ENCODE data around the gene RASSF8. TPM values are rescaled to one million over a fixed set of nuclear protein-coding genes. Genes with fewer than 3 reads are reported as not detected.

Gene RASSF8
- total RNA-seq, 1 donor from 2014 or later = 60.6 TPM

DNA sequence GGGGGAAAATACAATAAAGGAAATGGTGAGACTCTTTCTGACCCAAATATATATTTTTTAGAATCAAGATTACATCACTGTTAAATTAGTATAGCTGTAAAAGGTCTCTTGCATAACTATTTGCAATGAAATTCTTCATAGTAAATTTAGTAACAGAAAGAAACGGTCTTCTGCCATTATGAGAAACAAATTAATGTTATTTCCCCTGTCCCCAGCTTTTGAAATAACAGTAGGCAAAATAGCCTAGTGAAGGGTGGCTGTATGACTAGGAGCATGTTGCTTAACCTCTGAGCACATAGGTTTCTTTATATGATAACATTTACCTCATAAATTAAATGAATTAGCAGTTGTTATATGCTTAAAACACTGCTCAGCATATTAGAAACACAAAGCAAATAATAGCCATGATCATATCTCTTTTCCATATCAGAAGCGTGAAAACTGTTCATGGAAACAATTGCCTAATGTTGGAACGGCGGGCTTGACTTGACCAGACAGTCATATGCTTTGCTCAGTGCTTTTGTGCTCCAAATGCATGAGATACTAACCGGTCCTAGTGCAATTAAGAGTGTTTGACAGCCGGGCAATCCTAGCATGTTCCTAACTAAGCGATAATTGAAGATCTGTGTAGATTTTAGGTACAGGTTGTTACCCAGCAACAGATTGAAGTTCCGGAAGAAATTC, 142.3 kb downstream of the RASSF8 start:
- Mint-ChIP-seq H3K27ac (no peak overlapping the region), H3K9me3 (no peaks in the 10 kb centered on the region), H3K4me3 (no peak overlapping the region), H3K27me3 (ENCODE audit: low read depth) (no peaks in the 10 kb centered on the region), H3K36me3 (no peaks in the 10 kb centered on the region), H3K4me1 (peaks cover 36% of the 10 kb centered on the region)
- TF ChIP-seq, protein P1, sequence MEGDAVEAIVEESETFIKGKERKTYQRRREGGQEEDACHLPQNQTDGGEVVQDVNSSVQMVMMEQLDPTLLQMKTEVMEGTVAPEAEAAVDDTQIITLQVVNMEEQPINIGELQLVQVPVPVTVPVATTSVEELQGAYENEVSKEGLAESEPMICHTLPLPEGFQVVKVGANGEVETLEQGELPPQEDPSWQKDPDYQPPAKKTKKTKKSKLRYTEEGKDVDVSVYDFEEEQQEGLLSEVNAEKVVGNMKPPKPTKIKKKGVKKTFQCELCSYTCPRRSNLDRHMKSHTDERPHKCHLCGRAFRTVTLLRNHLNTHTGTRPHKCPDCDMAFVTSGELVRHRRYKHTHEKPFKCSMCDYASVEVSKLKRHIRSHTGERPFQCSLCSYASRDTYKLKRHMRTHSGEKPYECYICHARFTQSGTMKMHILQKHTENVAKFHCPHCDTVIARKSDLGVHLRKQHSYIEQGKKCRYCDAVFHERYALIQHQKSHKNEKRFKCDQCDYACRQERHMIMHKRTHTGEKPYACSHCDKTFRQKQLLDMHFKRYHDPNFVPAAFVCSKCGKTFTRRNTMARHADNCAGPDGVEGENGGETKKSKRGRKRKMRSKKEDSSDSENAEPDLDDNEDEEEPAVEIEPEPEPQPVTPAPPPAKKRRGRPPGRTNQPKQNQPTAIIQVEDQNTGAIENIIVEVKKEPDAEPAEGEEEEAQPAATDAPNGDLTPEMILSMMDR (IDR thresholded peaks at IDR 0.05; ENCODE audit: unreplicated experiment) = no peak
- no peak for DNase-seq (ENCODE audit: low spot score in 2 of 2, unreplicated experiment in 2 of 2)

DNA sequence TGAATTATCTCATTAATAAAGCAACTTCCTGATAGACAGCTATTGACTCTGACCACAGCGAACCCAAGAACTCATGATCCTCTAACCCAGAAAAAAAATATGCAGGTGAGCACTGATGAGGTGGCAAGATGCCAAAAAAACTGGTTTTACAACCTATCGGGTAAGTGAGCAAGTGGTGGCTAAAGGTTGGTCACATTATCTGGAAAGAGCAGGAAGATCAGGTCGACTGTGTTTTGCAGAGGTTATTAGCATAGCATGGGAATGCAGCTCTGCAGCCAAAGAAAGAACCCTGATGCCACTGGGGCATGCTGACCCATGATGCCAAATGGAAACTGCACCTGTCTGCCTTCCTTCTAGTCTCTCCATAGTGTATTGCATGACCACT, 142.9 kb downstream of the RASSF8 start:
- TF ChIP-seq, protein P1 (IDR thresholded peaks at IDR 0.05; ENCODE audit: unreplicated experiment) = no peak
- H3K4me1 Mint-ChIP-seq = peaks cover 32% of the 10 kb centered on the region
- no peak for DNase-seq (ENCODE audit: low spot score in 2 of 2, unreplicated experiment in 2 of 2)
- no peaks in the 10 kb centered on the region for H3K9me3 Mint-ChIP-seq
- no peak overlapping the region for H3K27ac Mint-ChIP-seq
- no peak overlapping the region for H3K4me3 Mint-ChIP-seq
- no peaks in the 10 kb centered on the region for H3K36me3 Mint-ChIP-seq
- no peaks in the 10 kb centered on the region for H3K27me3 Mint-ChIP-seq (ENCODE audit: low read depth)

DNA sequence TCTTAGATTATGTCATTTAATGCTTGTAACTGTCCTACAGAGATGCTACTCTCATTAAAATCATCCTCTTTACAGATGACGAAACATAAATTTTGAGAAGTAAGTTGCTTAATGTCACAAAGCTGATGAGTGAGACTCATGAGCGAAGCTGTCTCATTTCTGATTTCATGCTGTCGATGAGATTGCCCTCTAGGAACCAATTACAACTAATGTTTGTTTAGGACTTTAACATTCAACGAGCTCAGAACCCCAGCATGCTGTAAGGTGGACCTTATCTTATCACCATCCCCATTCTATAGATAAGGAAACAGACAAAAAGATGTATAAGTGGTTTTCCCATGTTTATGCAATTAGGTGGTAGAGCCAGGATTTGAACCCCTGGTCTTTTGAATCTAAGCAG, 143.3 kb downstream of the RASSF8 start:
- TF ChIP-seq, protein P1 (IDR thresholded peaks at IDR 0.05; ENCODE audit: unreplicated experiment) = no peak
- Mint-ChIP-seq H3K4me3 (no peak overlapping the region), H3K27ac (no peak overlapping the region), H3K36me3 (no peaks in the 10 kb centered on the region), H3K4me1 (peaks cover 29% of the 10 kb centered on the region), H3K27me3 (ENCODE audit: low read depth) (no peaks in the 10 kb centered on the region), H3K9me3 (no peaks in the 10 kb centered on the region)
- DNase-seq (ENCODE audit: low spot score in 2 of 2, unreplicated experiment in 2 of 2) = no peak

GRCh38 chr12:26102953-26103352, 144.5 kb downstream of the RASSF8 start:
- no peaks in the 10 kb centered on the region for H3K27me3 Mint-ChIP-seq (ENCODE audit: low read depth)

GRCh38 chr12:26106347-26106746, 147.9 kb downstream of the RASSF8 start:
- Mint-ChIP-seq H3K9me3 (no peaks in the 10 kb centered on the region), H3K27ac (no peak overlapping the region), H3K4me3 (no peak overlapping the region), H3K4me1 (peaks cover 57% of the 10 kb centered on the region), H3K36me3 (no peaks in the 10 kb centered on the region), H3K27me3 (ENCODE audit: low read depth) (no peaks in the 10 kb centered on the region)
- DNase-seq (ENCODE audit: low spot score in 2 of 2, unreplicated experiment in 2 of 2) = no peak
- TF ChIP-seq, protein P1 (IDR thresholded peaks at IDR 0.05; ENCODE audit: unreplicated experiment) = no peak

More at GRCh38 chr12:26102953-26103352, 144.5 kb downstream of the RASSF8 start:
- Mint-ChIP-seq H3K36me3 (no peaks in the 10 kb centered on the region), H3K4me1 (peaks cover 31% of the 10 kb centered on the region), H3K27ac (no peak overlapping the region), H3K9me3 (no peaks in the 10 kb centered on the region), H3K4me3 (no peak overlapping the region)
- TF ChIP-seq, protein P1 (IDR thresholded peaks at IDR 0.05; ENCODE audit: unreplicated experiment) = no peak
- no peak for DNase-seq (ENCODE audit: low spot score in 2 of 2, unreplicated experiment in 2 of 2)

Measured in mesothelial cell of epicardium (in vitro differentiated cells).